NOMO-1 treated with dmso at 0.1 percent for 144 hours (cell line): ENCODE measurements around the gene TMC3.
"Not testable (repeated sequence)": the region's sequence is repeated elsewhere in the genome, so short reads cannot be mapped to it uniquely, and the experiment has no call there.

Experiments used
- DNase-seq: peaks from one replicate; lab custom pipeline; 2025; ENCODE audit not compliant: unreplicated experiment; lab: John Stamatoyannopoulos, UW

The TMC3 gene

GRCh38 chr15:81373775-81374395 is at the start of gene TMC3:
TMC3 (minus strand) TSS chr15:81374213; CDS start chr15:81374077, 136 bp downstream.
- no peak for DNase-seq

GRCh38 chr15:81421461-81421860 is 47.4 kb upstream of the TMC3 start:
- DNase-seq = no peak

GRCh38 chr15:81419332-81419943 is 45.4 kb upstream of the TMC3 start:
- DNase-seq = no peak

DNA sequence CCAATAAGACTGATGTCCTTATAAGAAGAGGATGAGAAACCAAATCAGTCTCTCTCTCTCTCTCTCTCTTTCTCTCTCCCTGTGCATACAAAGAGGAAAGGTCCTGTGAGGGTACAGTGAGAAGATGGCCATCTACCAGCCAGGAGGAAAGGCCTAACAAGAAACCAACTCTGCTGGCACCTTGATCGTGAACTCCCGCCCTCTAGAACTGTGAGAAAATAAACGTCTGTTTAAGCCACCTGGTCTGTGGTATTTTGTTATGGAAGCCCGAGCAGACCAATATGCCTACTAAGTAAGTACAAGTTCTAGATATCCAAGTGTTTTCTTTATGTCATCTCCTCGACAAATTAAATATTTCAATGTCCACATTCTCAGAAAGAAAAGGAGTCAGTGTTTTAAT is 44.9 kb upstream of the TMC3 start:
- no peak for DNase-seq

DNA sequence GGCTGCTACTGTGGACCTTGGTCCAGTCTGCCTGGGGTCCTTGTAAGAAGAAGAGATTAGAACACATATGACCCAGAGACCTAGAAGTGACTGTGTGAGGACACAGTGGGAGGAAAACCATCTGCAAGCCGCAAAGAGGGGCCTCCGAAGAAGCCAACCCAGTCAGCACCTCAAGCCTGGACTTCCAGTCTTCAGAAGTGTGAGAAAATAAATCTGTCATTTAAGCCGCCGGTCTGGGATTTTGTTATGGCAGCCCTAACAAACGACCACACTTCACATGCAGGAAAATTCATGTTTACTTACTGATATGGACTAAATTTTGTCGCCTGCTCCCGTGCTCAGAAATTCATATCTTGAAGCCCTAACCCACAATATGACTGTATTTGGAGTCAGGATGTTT is 44.4 kb upstream of the TMC3 start:
- no peak for DNase-seq

GRCh38 chr15:81414274-81414968 is 40.4 kb upstream of the TMC3 start:
- DNase-seq = not testable (repeated sequence)

GRCh38 chr15:81413851-81414250 is 39.8 kb upstream of the TMC3 start:
- no peak for DNase-seq

GRCh38 chr15:81411969-81412633 is 38.1 kb upstream of the TMC3 start:
- DNase-seq = no peak

DNA sequence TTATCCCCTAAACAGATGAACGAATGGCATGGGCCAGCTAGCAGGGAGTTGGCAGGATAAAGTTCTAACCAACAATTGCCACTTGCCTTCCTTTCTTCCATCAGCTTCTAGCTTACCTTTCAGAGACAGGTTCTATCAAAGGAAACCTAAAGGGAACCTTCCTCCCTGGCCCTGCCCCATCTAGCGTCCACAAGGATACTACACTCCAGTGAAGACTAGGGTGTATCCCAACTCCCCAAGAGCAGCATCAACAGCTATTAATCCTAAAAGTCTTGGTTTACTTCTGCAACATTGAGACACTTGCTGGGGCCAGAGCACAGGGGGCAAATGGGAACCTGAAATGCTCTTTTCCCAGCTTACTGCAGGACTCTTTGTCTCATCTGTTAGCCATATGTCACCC is 37.0 kb upstream of the TMC3 start:
- no peak for DNase-seq

DNA sequence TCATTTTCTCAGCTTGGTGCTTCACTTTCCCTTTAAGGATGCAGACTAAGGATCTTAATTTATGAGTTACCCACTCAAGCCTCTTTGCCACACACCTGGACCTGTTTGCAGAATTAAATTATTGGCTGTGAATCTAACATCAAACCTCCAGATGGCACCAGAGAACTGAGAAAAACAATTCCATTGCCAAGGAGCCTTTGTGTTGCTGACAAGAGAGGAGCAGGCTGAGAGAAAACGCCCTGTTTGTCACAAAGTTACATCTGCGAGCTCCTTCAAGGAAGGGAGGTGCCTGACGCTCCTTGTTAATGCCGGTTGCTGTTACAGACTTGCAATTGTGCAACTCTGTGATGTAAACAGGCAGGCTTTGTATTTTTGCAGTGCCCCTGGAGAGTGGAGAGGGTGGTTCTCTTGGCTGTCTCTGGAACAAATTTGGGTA is 36.3 kb upstream of the TMC3 start:
- DNase-seq = peak; percentile 58

DNA sequence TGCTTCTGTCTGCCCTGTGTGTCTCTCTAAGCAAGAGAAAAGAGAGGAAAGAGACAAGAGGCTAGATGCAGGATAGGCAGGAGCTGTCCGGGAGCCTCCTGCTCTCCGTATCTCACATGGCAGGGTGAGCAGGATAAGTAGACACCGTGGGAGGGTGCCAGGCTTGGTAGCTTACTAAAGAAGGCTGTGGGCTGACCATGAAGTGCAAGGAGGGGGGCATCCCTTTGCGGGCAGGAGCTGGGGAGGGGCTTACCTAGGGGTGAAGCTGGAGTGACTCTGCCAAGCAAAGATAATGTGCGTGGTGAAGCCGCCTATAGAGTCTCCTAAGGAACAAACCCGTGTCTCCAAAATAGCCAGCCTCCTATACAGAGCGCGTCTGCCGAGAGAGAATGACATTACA is 33.7 kb upstream of the TMC3 start:
- DNase-seq = no peak

- no peak for DNase-seq
Observed at GRCh38 chr15:81407176-81407575, 33.2 kb upstream of the TMC3 start.

- DNase-seq = no peak
Observed at GRCh38 chr15:81400640-81401236, 26.7 kb upstream of the TMC3 start.

- no peak for DNase-seq
Observed at GRCh38 chr15:81398910-81399551, 25.0 kb upstream of the TMC3 start.

GRCh38 chr15:81398456-81398855 is 24.4 kb upstream of the TMC3 start:
- DNase-seq = no peak

DNA sequence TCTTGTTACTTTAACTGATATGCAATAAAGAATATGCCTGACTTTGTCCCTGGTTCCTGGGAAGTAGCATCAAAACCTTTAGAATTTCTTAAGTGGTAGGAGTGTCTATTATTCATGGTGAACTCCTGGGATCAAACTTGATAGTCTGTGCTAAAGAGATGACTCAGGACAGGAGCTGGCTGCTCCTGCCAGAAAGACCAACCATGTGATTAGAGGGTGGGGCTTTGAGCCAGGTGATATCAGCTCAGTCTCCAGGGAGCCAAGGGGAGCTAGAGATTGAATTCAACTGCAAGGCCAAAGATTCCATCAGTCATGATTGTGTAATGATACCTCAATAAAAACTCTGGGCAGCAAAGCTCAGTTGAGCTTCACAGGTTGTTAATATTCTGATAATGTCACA is 20.6 kb upstream of the TMC3 start:
- DNase-seq = no peak

- DNase-seq = no peak
Observed at GRCh38 chr15:81391657-81392056, 17.6 kb upstream of the TMC3 start.

DNA sequence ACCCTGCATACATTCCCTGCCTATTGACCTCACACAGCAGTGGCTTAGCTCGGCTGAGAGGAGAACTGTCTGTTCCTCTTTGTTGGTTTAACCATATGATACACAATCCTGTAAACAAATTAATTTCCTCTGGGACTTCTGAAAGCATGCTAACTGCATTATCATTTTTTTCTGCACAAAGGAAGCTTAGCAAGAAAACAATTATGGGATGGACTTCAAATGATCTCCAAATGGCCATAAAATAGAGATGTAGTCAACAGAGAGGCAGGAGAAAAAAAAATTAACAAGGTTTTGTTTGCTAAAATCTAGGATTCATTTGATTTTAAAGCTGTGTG is 14.4 kb upstream of the TMC3 start:
- no peak for DNase-seq

GRCh38 chr15:81387621-81388435 is 13.8 kb upstream of the TMC3 start:
- DNase-seq = no peak

GRCh38 chr15:81386947-81387346 is 12.9 kb upstream of the TMC3 start:
- DNase-seq = no peak
